MCF 10A (cell line): ENCODE measurements around the gene POM121L12. TPM values are rescaled to one million over a fixed set of nuclear protein-coding genes. Genes with fewer than 3 reads are reported as not detected.

Experiments used
- BruUV-seq: library from RNA; stranded (reverse); fragments of 400-500 nt; replicated peaks from 2 replicates; lab custom pipeline; 2021; lab: Mats Ljungman, UMichigan
- CTCF ChIA-PET: fragments of 300-600 bp; sonication (Branson Sonifier 250); formaldehyde crosslinking; extraction: SDS; loops from one replicate; lab custom pipeline; 2021; ENCODE audit warnings: antibody characterized with exemption, inconsistent platforms; lab: Yijun Ruan, JAX
- POLR2A ChIA-PET: fragments of 300-600, 350-650 bp; sonication (Branson Sonifier 250); formaldehyde crosslinking; extraction: SDS; loops from one replicate; lab custom pipeline; 2020; ENCODE audit warnings: antibody characterized with exemption, inconsistent platforms; lab: Yijun Ruan, JAX
- DNase-seq: peaks from one replicate; pipeline ENCODE4 v3.0.0-alpha.2; 2018; ENCODE audit not compliant: unreplicated experiment
- H3K27ac Mint-ChIP-seq: one replicate; pipeline ENCODE4 v1.8.0; 2022; ENCODE audit warnings: mild to moderate bottlenecking, low read depth, mixed read lengths; ENCODE audit not compliant: unreplicated experiment
- H3K27me3 Mint-ChIP-seq: one replicate; pipeline ENCODE4 v1.8.0; 2022; ENCODE audit warnings: mixed read lengths; ENCODE audit not compliant: insufficient read depth, unreplicated experiment
- H3K36me3 Mint-ChIP-seq: one replicate; pipeline ENCODE4 v1.8.0; 2022; ENCODE audit warnings: mild to moderate bottlenecking, moderate library complexity, mixed read lengths; ENCODE audit not compliant: insufficient read depth, unreplicated experiment
- H3K4me1 Mint-ChIP-seq: one replicate; pipeline ENCODE4 v1.8.0; 2022; ENCODE audit warnings: mixed read lengths; ENCODE audit not compliant: insufficient read depth, unreplicated experiment
- H3K4me3 Mint-ChIP-seq: one replicate; pipeline ENCODE4 v1.8.0; 2022; ENCODE audit warnings: mild to moderate bottlenecking, moderate library complexity, mixed read lengths; ENCODE audit not compliant: unreplicated experiment
- H3K9me3 Mint-ChIP-seq: one replicate; pipeline ENCODE4 v1.8.0; 2022; ENCODE audit warnings: mixed read lengths; ENCODE audit not compliant: unreplicated experiment
- CTCF ChIP-seq: fragments of 200-600 bp; IDR thresholded peaks from one replicate; pipeline ENCODE4 v1.8.0; 2022; ENCODE audit warnings: antibody characterized with exemption, mild to moderate bottlenecking; ENCODE audit not compliant: unreplicated experiment
- intact Hi-C: fragments of 100-400 bp; cut with micrococcal nuclease; formaldehyde crosslinking; loops from 2 replicates; pipeline ENCODE4 v1.14.1; 2022
- total RNA-seq: library from RNA; stranded (reverse); gene quantifications from 2 replicates; pipeline ENCODE4 v1.2.3, GENCODE V29; 2022

Gene POM121L12
- total RNA-seq, 1 experiment from 2014 or later: not detected

- intact Hi-C loops: no loop called here
- Mint-ChIP-seq H3K9me3 (no peaks in the 10 kb centered on the region), H3K4me3 (no peak overlapping the region), H3K4me1 (no peaks in the 10 kb centered on the region), H3K36me3 (no peaks in the 10 kb centered on the region), H3K27me3 (peaks cover 80% of the 10 kb centered on the region), H3K27ac (no peak overlapping the region)
- no peak for TF ChIP-seq CTCF
- BruUV-seq: no TSS peak
- no peak for DNase-seq
- CTCF ChIA-PET: no interaction called here
- POLR2A ChIA-PET: no interaction called here
Measured at GRCh38 chr7:53050433-53050832, 15.0 kb downstream of the POM121L12 start.

GRCh38 chr7:53059591-53059990, 24.2 kb downstream of the POM121L12 start:
- ChIA-PET POLR2A (no interaction called here), CTCF (no interaction called here)
- H3K4me1 Mint-ChIP-seq: no peaks in the 10 kb centered on the region
- intact Hi-C loops: no loop called here
- H3K27me3 Mint-ChIP-seq: peaks cover 62% of the 10 kb centered on the region
- no peak for DNase-seq
- no peak overlapping the region for H3K27ac Mint-ChIP-seq
- H3K36me3 Mint-ChIP-seq: no peaks in the 10 kb centered on the region
- H3K9me3 Mint-ChIP-seq: no peaks in the 10 kb centered on the region
- H3K4me3 Mint-ChIP-seq: no peak overlapping the region
- no peak for TF ChIP-seq CTCF
- BruUV-seq: no TSS peak

- BruUV-seq: no TSS peak
- intact Hi-C loops: no loop called here
- H3K27ac Mint-ChIP-seq: no peak overlapping the region
- H3K36me3 Mint-ChIP-seq: no peaks in the 10 kb centered on the region
- H3K27me3 Mint-ChIP-seq: peaks cover 62% of the 10 kb centered on the region
- no peaks in the 10 kb centered on the region for H3K9me3 Mint-ChIP-seq
- no peak overlapping the region for H3K4me3 Mint-ChIP-seq
- no peak for TF ChIP-seq CTCF
- ChIA-PET POLR2A (no interaction called here), CTCF (no interaction called here)
- no peak for DNase-seq
- H3K4me1 Mint-ChIP-seq: no peaks in the 10 kb centered on the region
Measured at GRCh38 chr7:53060066-53060465, 24.6 kb downstream of the POM121L12 start.

GRCh38 chr7:53062796-53063195, 27.4 kb downstream of the POM121L12 start:
- Mint-ChIP-seq H3K27me3 (peaks cover 44% of the 10 kb centered on the region), H3K36me3 (no peaks in the 10 kb centered on the region), H3K27ac (no peak overlapping the region), H3K4me3 (no peak overlapping the region), H3K4me1 (no peaks in the 10 kb centered on the region), H3K9me3 (no peaks in the 10 kb centered on the region)
- POLR2A ChIA-PET: no interaction called here
- DNase-seq: no peak
- intact Hi-C loops: no loop called here
- BruUV-seq: no TSS peak
- CTCF ChIA-PET: interaction anchor here (0.9 kb wide), 1 partner anchor 1633 kb away, joined by 3 read pairs; no protein-coding TSS in a partner anchor
- no peak for TF ChIP-seq CTCF
